GM23338 (cell line): ENCODE data around the gene MKNK2. TPM values are rescaled to one million over a fixed set of nuclear protein-coding genes. Genes with fewer than 3 reads are reported as not detected.

Experiments
- ATAC-seq: fragments of 200-7000 bp; cut with Tn5 transposase; 3 replicates; pipeline ENCODE4 v1.9.1; 2020
- DNase-seq: peaks from one replicate; pipeline ENCODE4 v3.0.0-alpha.2; 2015; ENCODE audit warnings: low spot score
- H2AFZ ChIP-seq: fragments of 200-600 bp; sonication (generic); 2 replicates; pipeline ENCODE4 v1.8.0; 2016; ENCODE audit warnings: antibody characterized with exemption, mild to moderate bottlenecking, moderate library complexity
- H3F3A ChIP-seq: fragments of 200-600 bp; sonication (generic); replicated peaks from 2 replicates; pipeline ENCODE4 v1.8.0; 2017; ENCODE audit warnings: antibody characterized with exemption, mixed run types, low read depth
- H3K27ac ChIP-seq: fragments of 200-600 bp; sonication (generic); 2 replicates; pipeline ENCODE4 v1.6.1; 2016; ENCODE audit warnings: low read depth
- H3K27me3 ChIP-seq: fragments of 200-600 bp; sonication (generic); 2 replicates; pipeline ENCODE4 v1.8.0; 2016; ENCODE audit warnings: mild to moderate bottlenecking, mixed run types, moderate library complexity; ENCODE audit not compliant: insufficient read depth
- H3K36me3 ChIP-seq: fragments of 200-600 bp; sonication (generic); 2 replicates; pipeline ENCODE4 v1.8.0; 2016; ENCODE audit warnings: mild to moderate bottlenecking; ENCODE audit not compliant: insufficient read depth
- H3K4me1 ChIP-seq: fragments of 200-600 bp; sonication (generic); 2 replicates; pipeline ENCODE4 v1.8.0; 2016; ENCODE audit warnings: mild to moderate bottlenecking, moderate library complexity; ENCODE audit not compliant: insufficient read depth
- H3K4me2 ChIP-seq: fragments of 200-600 bp; sonication (generic); 2 replicates; pipeline ENCODE4 v1.7.1; 2017; ENCODE audit warnings: mixed run types
- H3K4me3 ChIP-seq: fragments of 200-600 bp; sonication (generic); 2 replicates; pipeline ENCODE4 v1.6.1; 2016; ENCODE audit warnings: mixed run types
- H3K79me2 ChIP-seq: fragments of 200-600 bp; sonication (generic); replicated peaks from 2 replicates; pipeline ENCODE4 v1.8.0; 2017; ENCODE audit warnings: mild to moderate bottlenecking; ENCODE audit not compliant: insufficient read depth
- H3K9me2 ChIP-seq: fragments of 200-600 bp; sonication (generic); 2 replicates; pipeline ENCODE4 v1.8.0; 2017; ENCODE audit not compliant: insufficient read depth
- H4K20me1 ChIP-seq: fragments of 200-600 bp; sonication (generic); replicated peaks from 2 replicates; pipeline ENCODE4 v1.8.0; 2017; ENCODE audit warnings: mild to moderate bottlenecking; ENCODE audit not compliant: insufficient read depth
- H3K27ac Mint-ChIP-seq: 2 replicates; pipeline ENCODE4 v1.8.0; 2020; ENCODE audit warnings: inconsistent platforms, mild to moderate bottlenecking, moderate library complexity, mixed read lengths
- H3K27me3 Mint-ChIP-seq: 3 replicates; pipeline ENCODE4 v1.8.0; 2022; ENCODE audit warnings: low read depth, mild to moderate bottlenecking, moderate library complexity, mixed read lengths, inconsistent platforms; ENCODE audit not compliant: insufficient read depth, poor library complexity
- H3K36me3 Mint-ChIP-seq: 3 replicates; pipeline ENCODE4 v1.8.0; 2021; ENCODE audit warnings: low read depth, mild to moderate bottlenecking, inconsistent platforms, moderate library complexity, mixed read lengths
- H3K4me1 Mint-ChIP-seq: 3 replicates; pipeline ENCODE4 v1.8.0; 2020; ENCODE audit warnings: mild to moderate bottlenecking, inconsistent platforms, mixed read lengths
- H3K4me3 Mint-ChIP-seq: 3 replicates; pipeline ENCODE4 v1.8.0; 2021; ENCODE audit warnings: moderate library complexity, mild to moderate bottlenecking, inconsistent platforms, mixed read lengths
- H3K9me3 Mint-ChIP-seq: 3 replicates; pipeline ENCODE4 v1.8.0; 2020; ENCODE audit warnings: moderate library complexity, mild to moderate bottlenecking, inconsistent platforms, mixed read lengths
- CREB1 ChIP-seq: fragments of 250-450 bp; sonication (Bioruptor Pico); IDR thresholded peaks from 2 replicates; pipeline ENCODE4 v1.5.0; 2020; ENCODE audit warnings: low read depth, mild to moderate bottlenecking, moderate library complexity
- CTCF ChIP-seq, 2 experiments: fragments of 200-600 bp in 1 of 2; sonication (generic) in 1 of 2; conservative IDR thresholded peaks; 2 replicates each; pipeline versions ENCODE4 v1.5.1 to v1.6.1; 2016 to 2017; ENCODE audit warnings: antibody characterized with exemption in 2 of 2, low read depth in 2 of 2, mild to moderate bottlenecking in 2 of 2, moderate library complexity in 1 of 2
- ETS1 ChIP-seq: IDR thresholded peaks from 2 replicates; pipeline ENCODE4 v1.6.1; 2016; ENCODE audit warnings: antibody characterized with exemption
- EZH2 ChIP-seq: fragments of 200-600 bp; sonication (generic); IDR thresholded peaks from one replicate; pipeline ENCODE4 v1.8.0; 2017; ENCODE audit warnings: antibody characterized with exemption, mild to moderate bottlenecking, low read depth; ENCODE audit not compliant: unreplicated experiment
- EZH2phosphoT487 ChIP-seq: fragments of 200-600 bp; sonication (generic); IDR thresholded peaks from one replicate; pipeline ENCODE4 v1.8.1; 2018; ENCODE audit warnings: antibody characterized with exemption; ENCODE audit not compliant: unreplicated experiment
- JUNB ChIP-seq: IDR thresholded peaks from one replicate; pipeline ENCODE4 v1.6.1; 2016; ENCODE audit warnings: antibody characterized with exemption; ENCODE audit not compliant: unreplicated experiment
- NANOG ChIP-seq: IDR thresholded peaks from 2 replicates; pipeline ENCODE4 v1.6.1; 2016; ENCODE audit warnings: antibody characterized with exemption, borderline replicate concordance
- POLR2AphosphoS5 ChIP-seq: IDR thresholded peaks from 2 replicates; pipeline ENCODE4 v1.6.1; 2016; ENCODE audit warnings: antibody characterized with exemption, low read depth
- REST ChIP-seq: IDR thresholded peaks from one replicate; pipeline ENCODE4 v1.6.1; 2018; ENCODE audit warnings: antibody characterized with exemption; ENCODE audit not compliant: unreplicated experiment
- STAT1 ChIP-seq: IDR thresholded peaks from one replicate; pipeline ENCODE4 v1.6.1; 2016; ENCODE audit warnings: antibody characterized with exemption; ENCODE audit not compliant: unreplicated experiment
- ZNF114 ChIP-seq: fragments of 250-450 bp; sonication (Bioruptor Pico); IDR thresholded peaks from 2 replicates; pipeline ENCODE4 v1.5.0; 2020; ENCODE audit warnings: mild to moderate bottlenecking, moderate library complexity
- ZNF331 ChIP-seq: fragments of 250-450 bp; sonication (Bioruptor Pico); IDR thresholded peaks from 2 replicates; pipeline ENCODE4 v1.5.0; 2020; ENCODE audit warnings: low read depth, mild to moderate bottlenecking, moderate library complexity
- ZNF462 ChIP-seq: fragments of 250-450 bp; sonication (Bioruptor Pico); IDR thresholded peaks from 2 replicates; pipeline ENCODE4 v1.5.0; 2020; ENCODE audit warnings: mild to moderate bottlenecking, moderate library complexity
- polyA plus RNA-seq: library from polyadenylated mRNA; unstranded; fragments of >200 nt; fragmentation: Nextera tagmentation; extraction: Ambion mirVana; gene quantifications from 2 replicates; pipeline ENCODE4 v1.2.1, GENCODE V29; 2016
- total RNA-seq: library from RNA; depleted of rRNA; stranded (reverse); fragments of >200 nt; shearing (Covaris generic); gene quantifications from 2 replicates; pipeline ENCODE4 v1.2.3, GENCODE V29; 2014

MKNK2 gene
- total and polyA plus RNA-seq, 2 experiments from 2014 or later: 71.0 to 159 TPM

- no peak for TF ChIP-seq REST
- TF ChIP-seq EZH2: no peak
- TF ChIP-seq STAT1: no peak
- TF ChIP-seq POLR2AphosphoS5: no peak
- TF ChIP-seq CREB1 (CRISPR knock-in tag): no peak
- no peak for TF ChIP-seq CTCF (conservative IDR thresholded peaks at IDR 0.05; ENCODE audit: low read depth in 2 of 2)
- no peak for TF ChIP-seq ETS1
- TF ChIP-seq ZNF114 (CRISPR knock-in tag): no peak
- no peak for TF ChIP-seq EZH2phosphoT487
- no peak for TF ChIP-seq NANOG
- no peak for TF ChIP-seq ZNF462 (CRISPR knock-in tag)
- no peak for TF ChIP-seq JUNB
- no peak for TF ChIP-seq ZNF331
- H3K4me3 Mint-ChIP-seq: no peak overlapping the region
- no peak for DNase-seq
- H3K4me3 ChIP-seq: no peak overlapping the region
- peaks cover 10% of the 10 kb centered on the region; the same call in 2 of the 3 replicates for H3K9me3 Mint-ChIP-seq
- peaks cover 20% of the 10 kb centered on the region for H3K27me3 Mint-ChIP-seq
- H3F3A ChIP-seq: peaks cover 39% of the 10 kb centered on the region
- H3K27ac ChIP-seq: no peak overlapping the region
- peaks cover 8% of the 10 kb centered on the region; the same call in 1 of the 2 replicates for H3K36me3 ChIP-seq
- H2AFZ ChIP-seq: no peak overlapping the region
- no peaks in the 10 kb centered on the region for H3K27me3 ChIP-seq
- peaks cover 6% of the 10 kb centered on the region for H4K20me1 ChIP-seq
- no peak overlapping the region for H3K27ac Mint-ChIP-seq
- peaks cover 15% of the 10 kb centered on the region for H3K4me1 ChIP-seq
- H3K9me2 ChIP-seq: no peaks in the 10 kb centered on the region
- peaks cover 13% of the 10 kb centered on the region; the same call in 2 of the 3 replicates for H3K4me1 Mint-ChIP-seq
- H3K79me2 ChIP-seq: 0 out of 2 replicates have a peak, but pooled peaks cover 3% of the 10 kb centered on the region
- H3K4me2 ChIP-seq: no peak overlapping the region
- no peak for ATAC-seq
- H3K36me3 Mint-ChIP-seq: peaks cover 20% of the 10 kb centered on the region; the same call in 2 of the 3 replicates
Measured at GRCh38 chr19:2039089-2039958, 11.7 kb downstream of the MKNK2 start.
